Gastrocnemius medialis (tissue), 4 donors: ENCODE measurements around the gene MRAS. TPM values are rescaled to one million over a fixed set of nuclear protein-coding genes. Genes with fewer than 3 reads are reported as not detected.
"Not testable (repeated sequence)": the region's sequence is repeated elsewhere in the genome, so short reads cannot be mapped to it uniquely, and the experiment has no call there.

Experiments
- ATAC-seq, 2 donors: fragments of 150-250 bp; one replicate each; pipeline ENCODE4 v1.9.1; 2016
- DNase-seq, 2 donors: peaks; one replicate each; pipeline ENCODE4 v3.0.0-alpha.2; 2019
- H3K27ac ChIP-seq, 4 donors: fragments of 200-600 bp; sonication (generic); 1 replicate in 1 of 4; 2 replicates in 3 of 4; pipeline ENCODE4 v1.5.1; 2016 to 2018; ENCODE audit warnings: mild to moderate bottlenecking in 2 of 4, moderate library complexity in 1 of 4
- H3K27me3 ChIP-seq, 3 donors: fragments of 200-600 bp; sonication (generic) in 2 of 3; 1 replicate in 1 of 3; 2 replicates in 2 of 3; pipeline versions ENCODE4 v1.5.1 to v1.6.0; 2016 to 2019; ENCODE audit warnings: mild to moderate bottlenecking in 1 of 3, moderate library complexity in 1 of 3
- H3K36me3 ChIP-seq, 2 donors: fragments of 200-600 bp; sonication (generic) in 1 of 2; one replicate each; pipeline ENCODE4 v1.5.1; 2017 to 2018
- H3K4me1 ChIP-seq, 2 donors: fragments of 200-600 bp; sonication (generic) in 1 of 2; one replicate each; pipeline ENCODE4 v1.5.1; 2016 to 2017; ENCODE audit warnings: mild to moderate bottlenecking in 2 of 2
- H3K4me3 ChIP-seq, 4 donors: fragments of 200-600 bp; sonication (generic) in 3 of 4; 1 replicate in 1 of 4; 2 replicates in 3 of 4; pipeline ENCODE4 v1.5.1; 2016 to 2019; ENCODE audit warnings: mild to moderate bottlenecking in 2 of 4
- H3K9me3 ChIP-seq, 3 donors: fragments of 200-600 bp; sonication (generic) in 2 of 3; 1 replicate in 1 of 3; 2 replicates in 2 of 3; pipeline ENCODE4 v1.5.1; 2016 to 2019
- POLR2A ChIP-seq, 2 donors: fragments of 450-650 bp; IDR thresholded peaks; one replicate each; pipeline ENCODE4 v1.6.1; 2017; ENCODE audit warnings: antibody characterized with exemption in 2 of 2, mild to moderate bottlenecking in 2 of 2, moderate library complexity in 2 of 2
- in situ Hi-C, 4 donors: fragments of 200-750 bp; cut with MboI; loops; one replicate each; pipeline versions ENCODE4 v1.15.0 to v1.8.0; 2017; ENCODE audit warnings: low sequenced_read_pairs in 4 of 4
- intact Hi-C: fragments of 100-400 bp; cut with DNase I; formaldehyde crosslinking; loops from one replicate; pipeline ENCODE4 v1.15.1; 2023; ENCODE audit warnings: low total_unique reads
- total RNA-seq, 4 donors: library from RNA; depleted of rRNA; stranded (reverse); fragments of >200 nt; gene quantifications; one replicate each; pipeline versions ENCODE4 v1.1.0 to v1.2.3, GENCODE V29; 2016
- TF ChIP-seq, protein P1 (sequence below), 5 experiments: fragments of 450-650 bp in 3 of 5; fragments of 200-600 bp in 2 of 5; sonication (generic) in 2 of 5; IDR thresholded peaks in 4 of 5; conservative IDR thresholded peaks in 1 of 5; 1 replicate in 4 of 5; 2 replicates in 1 of 5; pipeline ENCODE4 v1.5.1; 2016 to 2019; ENCODE audit warnings: antibody characterized with exemption in 5 of 5, mild to moderate bottlenecking in 3 of 5, moderate library complexity in 3 of 5

MRAS gene
- total RNA-seq, 4 donors from 2014 or later: 45.8 to 149 (median 57.7) TPM

DNA sequence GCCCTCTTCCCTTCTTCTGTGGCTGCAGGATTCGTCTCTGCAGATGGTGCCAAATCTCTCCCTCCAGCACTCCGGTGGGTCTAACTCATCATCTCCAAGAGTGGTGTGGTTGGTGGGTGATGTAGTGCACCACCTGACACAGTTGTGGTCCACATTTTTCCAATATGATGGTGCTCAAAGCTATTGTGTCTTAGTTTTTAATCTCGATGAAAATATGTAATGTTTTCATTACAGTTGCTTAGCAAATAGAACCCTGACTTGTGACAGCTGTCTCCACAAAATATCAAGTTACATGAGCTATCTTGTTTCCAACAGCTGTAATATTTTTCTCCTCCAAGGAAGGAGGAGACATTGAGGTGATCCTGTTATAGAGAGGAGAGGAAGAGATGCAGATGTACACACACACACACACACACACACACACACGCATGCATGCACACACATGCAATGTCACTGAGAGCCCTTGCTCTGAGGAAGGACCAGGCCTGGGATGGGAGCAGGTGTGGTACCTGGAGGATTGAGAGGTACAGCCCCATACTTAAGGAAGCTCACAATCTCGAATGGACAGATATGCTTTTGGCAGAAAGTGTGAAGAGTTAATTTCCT, 70.3 kb downstream of the MRAS start:
- in situ Hi-C loops: loop anchor here in 3 of 4 donors (25.0 kb wide), 1 partner anchor 494 kb away; no protein-coding TSS in a partner anchor
- H3K27ac ChIP-seq: no peak overlapping the region
- ATAC-seq (peak in 1 of 2 donors; percentile 21), DNase-seq (no peak)
- H3K9me3 ChIP-seq: no peaks in the 10 kb centered on the region
- H3K4me3 ChIP-seq: no peak overlapping the region
- H3K4me1 ChIP-seq: peaks cover 4 to 7% of the 10 kb centered on the region in 2 donors
- intact Hi-C loops: loop anchor here (5.0 kb wide), 2 partner anchors 86 to 504 kb away; no protein-coding TSS in a partner anchor
- no peaks in the 10 kb centered on the region for H3K27me3 ChIP-seq
- TF ChIP-seq POLR2A (IDR thresholded peaks at IDR 0.05): no peak
- TF ChIP-seq, protein P1, sequence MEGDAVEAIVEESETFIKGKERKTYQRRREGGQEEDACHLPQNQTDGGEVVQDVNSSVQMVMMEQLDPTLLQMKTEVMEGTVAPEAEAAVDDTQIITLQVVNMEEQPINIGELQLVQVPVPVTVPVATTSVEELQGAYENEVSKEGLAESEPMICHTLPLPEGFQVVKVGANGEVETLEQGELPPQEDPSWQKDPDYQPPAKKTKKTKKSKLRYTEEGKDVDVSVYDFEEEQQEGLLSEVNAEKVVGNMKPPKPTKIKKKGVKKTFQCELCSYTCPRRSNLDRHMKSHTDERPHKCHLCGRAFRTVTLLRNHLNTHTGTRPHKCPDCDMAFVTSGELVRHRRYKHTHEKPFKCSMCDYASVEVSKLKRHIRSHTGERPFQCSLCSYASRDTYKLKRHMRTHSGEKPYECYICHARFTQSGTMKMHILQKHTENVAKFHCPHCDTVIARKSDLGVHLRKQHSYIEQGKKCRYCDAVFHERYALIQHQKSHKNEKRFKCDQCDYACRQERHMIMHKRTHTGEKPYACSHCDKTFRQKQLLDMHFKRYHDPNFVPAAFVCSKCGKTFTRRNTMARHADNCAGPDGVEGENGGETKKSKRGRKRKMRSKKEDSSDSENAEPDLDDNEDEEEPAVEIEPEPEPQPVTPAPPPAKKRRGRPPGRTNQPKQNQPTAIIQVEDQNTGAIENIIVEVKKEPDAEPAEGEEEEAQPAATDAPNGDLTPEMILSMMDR (IDR thresholded peaks at IDR 0.05 in 4 of 5, conservative IDR thresholded peaks at IDR 0.05 in 1 of 5): no peak
- no peaks in the 10 kb centered on the region for H3K36me3 ChIP-seq

DNA sequence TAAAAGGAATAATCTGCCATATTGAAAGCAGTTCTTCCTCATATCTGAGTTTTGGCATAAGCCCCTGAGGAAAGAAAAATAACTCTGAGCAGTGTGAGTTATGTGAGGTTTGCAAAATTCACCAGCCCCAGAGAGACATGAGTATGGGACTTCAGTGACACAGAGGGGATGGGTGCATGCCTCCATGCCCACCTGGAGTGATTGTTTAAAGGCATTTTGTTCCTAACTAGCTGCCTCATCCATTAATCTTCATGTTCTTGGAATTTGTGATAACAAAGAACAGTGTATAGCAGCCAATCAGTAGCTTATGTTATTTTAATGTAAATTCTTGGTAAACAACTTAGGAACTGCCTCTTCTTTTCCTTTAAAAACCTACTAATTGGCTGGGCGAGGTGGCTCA, 74.9 kb downstream of the MRAS start:
- ATAC-seq (no peak), DNase-seq (no peak)
- Histone ChIP-seq H3K27me3 (no peaks in the 10 kb centered on the region), H3K4me3 (no peak overlapping the region), H3K9me3 (no peaks in the 10 kb centered on the region), H3K27ac (no peak overlapping the region), H3K36me3 (no peaks in the 10 kb centered on the region), H3K4me1 (peaks cover 0 to 3% of the 10 kb centered on the region in 2 donors)
- in situ Hi-C loops (loop anchor here in 3 of 4 donors (25.0 kb wide), 1 partner anchor 489 kb away; no protein-coding TSS in a partner anchor), intact Hi-C loops (no loop called here)
- TF ChIP-seq, protein P1 (IDR thresholded peaks at IDR 0.05 in 4 of 5, conservative IDR thresholded peaks at IDR 0.05 in 1 of 5): no peak
- TF ChIP-seq POLR2A (IDR thresholded peaks at IDR 0.05): no peak

DNA sequence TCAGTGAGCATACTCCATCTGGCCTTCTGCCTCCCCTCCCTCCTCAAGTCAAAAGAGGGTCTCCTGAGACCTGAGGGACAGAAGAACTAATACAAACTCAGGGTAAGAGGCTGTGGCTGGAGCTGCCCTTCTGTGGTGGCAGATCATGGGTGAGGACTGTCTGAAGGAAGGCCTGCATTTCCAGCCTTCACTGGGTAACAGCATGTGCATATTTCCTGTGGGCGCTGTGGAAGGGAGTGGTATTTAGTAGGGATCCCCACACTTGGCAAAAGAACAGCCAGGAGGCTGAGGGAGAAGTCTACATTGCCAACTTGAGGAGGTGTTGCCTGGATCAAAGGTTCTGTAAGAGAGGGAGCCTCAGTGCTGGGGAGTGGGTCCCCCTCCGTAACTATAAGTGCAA, 75.9 kb downstream of the MRAS start:
- ATAC-seq (no peak), DNase-seq (no peak)
- H3K36me3 ChIP-seq: no peaks in the 10 kb centered on the region
- in situ Hi-C loops: loop anchor here in 3 of 4 donors (25.0 kb wide), 1 partner anchor 488 kb away; no protein-coding TSS in a partner anchor
- no peak overlapping the region for H3K27ac ChIP-seq
- TF ChIP-seq, protein P1 (IDR thresholded peaks at IDR 0.05 in 4 of 5, conservative IDR thresholded peaks at IDR 0.05 in 1 of 5): no peak
- no peak for TF ChIP-seq POLR2A (IDR thresholded peaks at IDR 0.05)
- H3K4me1 ChIP-seq: no peaks in the 10 kb centered on the region
- no peak overlapping the region for H3K4me3 ChIP-seq
- H3K27me3 ChIP-seq: no peaks in the 10 kb centered on the region
- H3K9me3 ChIP-seq: no peaks in the 10 kb centered on the region
- intact Hi-C loops: no loop called here

DNA sequence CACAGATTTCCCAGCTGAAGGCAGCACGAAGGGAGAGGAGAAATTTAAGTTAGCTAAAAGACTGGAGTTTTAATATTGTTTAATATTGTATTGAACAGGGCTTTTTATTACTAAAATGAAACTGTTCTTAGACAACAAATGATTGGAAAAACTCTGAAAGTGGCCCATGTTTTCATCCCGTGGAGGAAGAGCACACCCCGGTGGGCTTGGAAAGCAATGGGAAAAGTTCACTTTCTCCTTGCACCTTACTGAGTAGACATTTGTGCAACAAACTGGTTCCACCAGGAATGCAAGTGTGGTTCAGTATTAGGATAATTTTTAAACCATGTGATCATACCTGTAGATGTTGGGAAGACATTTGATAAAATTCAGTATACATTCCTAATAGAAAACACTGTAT, 77.8 kb downstream of the MRAS start:
- intact Hi-C loops: no loop called here

DNA sequence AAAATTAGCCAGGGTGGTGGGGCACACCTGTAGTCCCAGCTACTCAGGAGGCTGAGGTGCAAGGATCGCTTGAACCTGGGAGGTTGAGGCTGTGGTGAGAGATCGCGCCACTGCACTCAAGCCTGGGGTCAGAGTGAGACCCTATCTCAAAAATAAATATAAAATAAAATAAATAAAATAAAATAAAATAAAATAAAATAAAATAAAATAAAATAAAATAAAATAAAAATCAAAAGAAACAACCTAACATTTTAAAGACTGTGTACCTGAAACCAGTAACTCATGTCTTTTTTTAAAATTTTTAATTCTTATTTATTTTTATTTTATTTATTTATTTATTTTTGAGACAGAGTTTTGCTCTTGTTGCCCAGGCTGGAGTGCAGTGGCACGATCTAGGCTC, 78.4 kb downstream of the MRAS start:
- H3K27ac ChIP-seq, ATAC-seq, intact Hi-C loops, DNase-seq, in situ Hi-C loops, H3K9me3 ChIP-seq, H3K4me1 ChIP-seq, H3K4me3 ChIP-seq, H3K27me3 ChIP-seq, H3K36me3 ChIP-seq: not testable (repeated sequence)

More for the DNA sequence above, 77.8 kb downstream of the MRAS start:
- no peak overlapping the region for H3K4me3 ChIP-seq
- ATAC-seq (no peak), DNase-seq (no peak)
- H3K4me1 ChIP-seq: no peaks in the 10 kb centered on the region
- no peaks in the 10 kb centered on the region for H3K36me3 ChIP-seq
- in situ Hi-C loops: no loop called here
- H3K9me3 ChIP-seq: no peaks in the 10 kb centered on the region
- no peak for TF ChIP-seq POLR2A (IDR thresholded peaks at IDR 0.05)
- TF ChIP-seq, protein P1 (IDR thresholded peaks at IDR 0.05 in 4 of 5, conservative IDR thresholded peaks at IDR 0.05 in 1 of 5): peak in 3 of 5 experiments; percentile 5 to 32 (median 12)
- no peaks in the 10 kb centered on the region for H3K27me3 ChIP-seq
- H3K27ac ChIP-seq: no peak overlapping the region
